Naive thymus-derived CD4-positive, alpha-beta T cell (primary cell): Measurements from ENCODE around the gene VAT1L. TPM values are rescaled to one million over a fixed set of nuclear protein-coding genes. Genes with fewer than 3 reads are reported as not detected.

ENCODE experiments used
- ATAC-seq: fragments of 150-1000 bp; cut with Tn5 transposase; 2 replicates; pipeline ENCODE4 v1.10.0; 2021; ENCODE audit warnings: mild to moderate bottlenecking, moderate library complexity
- CTCF ChIA-PET: fragments of 350-600 bp; sonication (Branson Sonifier 250); formaldehyde crosslinking; loops from one replicate; lab custom pipeline; 2021; ENCODE audit warnings: antibody characterized with exemption; lab: Charles Lee
- POLR2A ChIA-PET: fragments of 350-600 bp; sonication (Branson Sonifier 250); formaldehyde crosslinking; loops from one replicate; lab custom pipeline; 2021; ENCODE audit warnings: antibody characterized with exemption, inconsistent platforms; lab: Charles Lee
- DNase-seq, 9 donors: peaks; one replicate each; pipeline versions ENCODE4 v3.0.0 to v3.0.0-alpha.2; 2020 to 2022; ENCODE audit warnings: mixed read lengths in 1 of 9
- H3K27ac ChIP-seq: one replicate; pipeline ENCODE4 v1.7.0; 2013; ENCODE audit warnings: mild to moderate bottlenecking, low read depth, low read length, moderate library complexity
- H3K27me3 ChIP-seq, 2 donors: one replicate each; pipeline ENCODE4 v1.7.0; 2013; ENCODE audit warnings: low read length in 2 of 2, mild to moderate bottlenecking in 2 of 2, moderate library complexity in 2 of 2; ENCODE audit not compliant: control insufficient read depth in 2 of 2, insufficient read depth in 2 of 2
- H3K36me3 ChIP-seq, 3 experiments: 1 replicate in 2 of 3; 2 replicates in 1 of 3; pipeline ENCODE4 v1.7.0; 2013; ENCODE audit warnings: low read length in 3 of 3, mild to moderate bottlenecking in 3 of 3, moderate library complexity in 1 of 3; ENCODE audit not compliant: insufficient read depth in 3 of 3, control insufficient read depth in 2 of 3
- H3K4me1 ChIP-seq, 2 donors: one replicate each; pipeline ENCODE4 v1.7.0; 2013; ENCODE audit warnings: low read length in 2 of 2, mild to moderate bottlenecking in 2 of 2, moderate library complexity in 1 of 2; ENCODE audit not compliant: control insufficient read depth in 2 of 2, insufficient read depth in 2 of 2
- H3K4me3 ChIP-seq: 2 replicates; pipeline ENCODE4 v1.7.0; 2013; ENCODE audit warnings: mild to moderate bottlenecking, low read length
- H3K9me3 ChIP-seq, 3 experiments: 1 replicate in 2 of 3; 2 replicates in 1 of 3; pipeline ENCODE4 v1.7.0; 2013; ENCODE audit warnings: low read length in 3 of 3; ENCODE audit not compliant: control insufficient read depth in 2 of 3
- H3K27ac Mint-ChIP-seq, 9 donors: one replicate each; pipeline ENCODE4 v1.8.0; 2020 to 2022; ENCODE audit warnings: mixed read lengths in 9 of 9, mild to moderate bottlenecking in 8 of 9, moderate library complexity in 5 of 9, inconsistent platforms in 2 of 9
- H3K27me3 Mint-ChIP-seq, 5 donors: one replicate each; pipeline ENCODE4 v1.8.0; 2021 to 2022; ENCODE audit warnings: mixed read lengths in 5 of 5, mild to moderate bottlenecking in 1 of 5
- H3K36me3 Mint-ChIP-seq, 5 donors: one replicate each; pipeline ENCODE4 v1.8.0; 2020 to 2022; ENCODE audit warnings: mixed read lengths in 5 of 5, mild to moderate bottlenecking in 3 of 5, inconsistent platforms in 1 of 5
- H3K4me1 Mint-ChIP-seq, 7 donors: one replicate each; pipeline ENCODE4 v1.8.0; 2020 to 2022; ENCODE audit warnings: mixed read lengths in 7 of 7, mild to moderate bottlenecking in 3 of 7, inconsistent platforms in 1 of 7
- H3K4me3 Mint-ChIP-seq, 10 donors: one replicate each; pipeline ENCODE4 v1.8.0; 2020 to 2022; ENCODE audit warnings: mild to moderate bottlenecking in 10 of 10, mixed read lengths in 10 of 10, moderate library complexity in 6 of 10, inconsistent platforms in 2 of 10
- H3K9me3 Mint-ChIP-seq, 11 donors: one replicate each; pipeline ENCODE4 v1.8.0; 2020 to 2022; ENCODE audit warnings: mixed read lengths in 11 of 11, mild to moderate bottlenecking in 4 of 11, inconsistent platforms in 1 of 11, moderate library complexity in 1 of 11
- intact Hi-C, 2 donors: fragments of 100-400 bp; cut with micrococcal nuclease; formaldehyde crosslinking; loops; one replicate each; pipeline ENCODE4 v1.15.1; 2023
- polyA plus RNA-seq, 2 donors: library from polyadenylated mRNA; unstranded; fragments of 300-500 nt; fragmentation: Illumina TruSeq; gene quantifications; one replicate each; pipeline ENCODE4 v1.2.3, GENCODE V29; 2021
- total RNA-seq, 6 experiments: library from RNA in 5 of 6; stranded (reverse) in 5 of 6; gene quantifications; 1 replicate in 5 of 6; 2 replicates in 1 of 6; pipeline ENCODE4 v1.2.3 and lab custom pipeline; 2021 to 2026

The VAT1L gene
- total and polyA plus RNA-seq, 7 experiments from 2014 or later, result not detected

DNA sequence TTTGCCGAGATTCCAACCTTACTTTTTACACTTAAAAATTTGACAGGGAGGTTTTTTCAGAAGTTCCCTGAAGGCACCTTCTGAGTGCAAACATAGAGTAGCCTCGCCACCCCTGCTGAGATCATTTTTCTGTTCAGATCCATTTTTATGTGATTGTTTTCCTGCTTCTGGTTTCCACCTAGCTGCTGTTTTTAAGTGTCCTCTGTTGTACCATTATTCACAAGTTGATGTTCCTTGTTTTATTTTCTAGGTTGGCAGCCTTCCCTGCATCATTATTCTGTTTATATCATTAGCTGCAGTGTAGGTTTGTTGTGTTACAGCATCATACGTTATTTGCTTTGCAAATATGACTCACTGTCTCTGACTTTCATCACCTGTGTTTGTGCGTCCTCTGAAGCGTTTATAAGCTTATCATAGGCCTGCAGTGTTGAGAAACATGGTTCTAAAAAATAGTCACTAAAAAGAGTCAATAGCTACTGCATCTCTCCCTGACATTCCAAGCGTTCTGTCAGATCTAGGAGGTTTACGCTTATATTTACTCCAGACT lies 117.1 kb downstream of the VAT1L start:
- DNase-seq, result no peak
- H3K27ac ChIP-seq, result no peak overlapping the region
- no peaks in the 10 kb centered on the region for H3K4me1 Mint-ChIP-seq
- H3K9me3 Mint-ChIP-seq, result peaks cover 0 to 6% (median 0%) of the 10 kb centered on the region in 11 donors
- POLR2A ChIA-PET, result no interaction called here
- no peaks in the 10 kb centered on the region for H3K27me3 ChIP-seq
- intact Hi-C loops, result no loop called here
- H3K36me3 ChIP-seq, result no peaks in the 10 kb centered on the region
- CTCF ChIA-PET, result no interaction called here
- H3K4me3 ChIP-seq, result no peak overlapping the region
- H3K4me3 Mint-ChIP-seq, result no peak overlapping the region
- H3K27ac Mint-ChIP-seq, result no peak overlapping the region
- no peaks in the 10 kb centered on the region for H3K36me3 Mint-ChIP-seq
- no peaks in the 10 kb centered on the region for H3K4me1 ChIP-seq
- no peaks in the 10 kb centered on the region for H3K9me3 ChIP-seq
- peaks cover 0 to 22% (median 10%) of the 10 kb centered on the region in 5 donors for H3K27me3 Mint-ChIP-seq
- no peak for ATAC-seq

DNA sequence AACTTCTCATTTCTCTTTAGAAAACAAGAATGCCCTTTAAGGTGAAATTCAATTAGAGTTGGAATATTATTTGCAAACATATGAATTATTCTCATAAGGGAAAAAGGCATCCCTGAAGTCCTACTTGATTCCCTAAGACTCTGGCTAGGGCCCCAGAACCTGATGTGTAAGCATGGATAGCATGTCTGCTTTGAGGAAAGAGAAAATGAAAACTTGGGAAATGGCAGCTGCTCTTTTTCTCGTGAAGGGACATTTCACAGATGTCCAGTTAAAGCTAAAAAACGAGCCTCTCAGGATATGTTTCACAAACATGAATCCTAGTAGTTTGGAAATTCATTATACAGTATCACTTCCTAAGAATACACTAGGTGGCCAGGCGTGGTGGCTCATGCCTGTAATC lies 121.7 kb downstream of the VAT1L start:
- no peaks in the 10 kb centered on the region for H3K4me1 ChIP-seq
- ATAC-seq, result no peak
- H3K4me3 ChIP-seq, result no peak overlapping the region
- Mint-ChIP-seq H3K9me3 (peaks cover 0 to 3% (median 0%) of the 10 kb centered on the region in 11 donors), H3K36me3 (no peaks in the 10 kb centered on the region), H3K4me3 (no peak overlapping the region), H3K27ac (no peak overlapping the region), H3K27me3 (peaks cover 0 to 17% (median 13%) of the 10 kb centered on the region in 5 donors), H3K4me1 (no peaks in the 10 kb centered on the region)
- POLR2A ChIA-PET, result no interaction called here
- H3K36me3 ChIP-seq, result no peaks in the 10 kb centered on the region
- no peak overlapping the region for H3K27ac ChIP-seq
- H3K27me3 ChIP-seq, result peaks cover 0 to 3% of the 10 kb centered on the region in 2 donors
- CTCF ChIA-PET, result no interaction called here
- no peaks in the 10 kb centered on the region for H3K9me3 ChIP-seq
- no peak for DNase-seq
- intact Hi-C loops, result no loop called here

DNA sequence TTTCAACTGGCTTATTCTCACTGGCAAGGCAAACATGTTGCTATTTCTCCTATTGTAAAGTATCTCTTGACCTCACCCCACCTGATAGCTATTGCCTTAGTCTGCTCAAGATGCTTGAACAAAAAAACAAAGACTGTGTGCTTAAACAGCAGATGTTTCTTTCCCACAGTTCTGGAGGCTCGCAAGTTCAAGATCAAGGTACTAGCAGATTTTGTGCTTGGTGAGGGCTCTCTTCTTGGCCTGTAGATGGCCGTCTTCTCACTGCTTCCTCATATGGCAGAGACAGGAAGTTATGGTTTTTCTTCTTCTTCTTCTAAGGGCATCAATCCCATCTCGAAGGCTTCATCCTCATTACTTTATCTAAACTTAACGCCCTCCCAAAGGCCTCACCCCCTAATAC lies 124.3 kb downstream of the VAT1L start:
- DNase-seq (no peak), ATAC-seq (no peak)
- no peaks in the 10 kb centered on the region for H3K36me3 Mint-ChIP-seq
- peaks cover 0 to 5% (median 1%) of the 10 kb centered on the region in 5 donors for H3K27me3 Mint-ChIP-seq
- no peaks in the 10 kb centered on the region for H3K9me3 ChIP-seq
- H3K27ac ChIP-seq, result no peak overlapping the region
- H3K36me3 ChIP-seq, result no peaks in the 10 kb centered on the region
- no peak overlapping the region for H3K27ac Mint-ChIP-seq
- no peaks in the 10 kb centered on the region for H3K4me1 ChIP-seq
- intact Hi-C loops, result no loop called here
- no peak overlapping the region for H3K4me3 ChIP-seq
- CTCF ChIA-PET, result no interaction called here
- H3K27me3 ChIP-seq, result peaks cover 0 to 3% of the 10 kb centered on the region in 2 donors
- POLR2A ChIA-PET, result no interaction called here
- no peak overlapping the region for H3K4me3 Mint-ChIP-seq
- peaks cover 0 to 3% (median 0%) of the 10 kb centered on the region in 11 donors for H3K9me3 Mint-ChIP-seq
- no peaks in the 10 kb centered on the region for H3K4me1 Mint-ChIP-seq

DNA sequence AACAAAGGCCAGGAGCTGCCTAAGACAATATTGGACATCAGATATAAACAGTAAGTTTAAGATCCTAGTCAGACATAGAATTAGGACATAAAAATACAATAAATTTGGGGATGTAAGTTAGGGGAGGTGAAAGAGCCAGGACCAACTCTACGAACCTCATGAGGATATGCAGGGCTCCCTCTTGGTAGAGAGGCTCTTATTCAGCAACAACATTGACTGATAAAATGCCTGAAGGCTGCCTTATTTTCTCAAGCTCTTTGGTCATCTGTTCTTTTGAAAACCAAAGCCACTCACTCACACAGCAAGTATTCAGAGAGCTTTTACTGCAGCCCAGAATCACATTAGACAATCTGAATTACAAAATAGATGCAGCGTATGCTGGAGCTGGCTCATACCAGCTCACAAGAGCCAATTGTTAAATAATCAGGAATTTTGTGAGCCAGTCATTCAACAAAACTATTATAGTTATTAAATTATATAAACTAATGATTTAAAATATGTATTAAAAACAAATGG lies 125.4 kb downstream of the VAT1L start:
- CTCF ChIA-PET, result no interaction called here
- H3K9me3 ChIP-seq, result no peaks in the 10 kb centered on the region
- H3K4me3 ChIP-seq, result no peak overlapping the region
- Mint-ChIP-seq H3K9me3 (peaks cover 0 to 3% (median 0%) of the 10 kb centered on the region in 11 donors), H3K36me3 (no peaks in the 10 kb centered on the region), H3K27me3 (peaks cover 0 to 5% (median 3%) of the 10 kb centered on the region in 5 donors), H3K4me1 (no peaks in the 10 kb centered on the region), H3K27ac (no peak overlapping the region), H3K4me3 (no peak overlapping the region)
- no peak overlapping the region for H3K27ac ChIP-seq
- no peak for ATAC-seq
- H3K36me3 ChIP-seq, result no peaks in the 10 kb centered on the region
- peaks cover 0 to 3% of the 10 kb centered on the region in 2 donors for H3K27me3 ChIP-seq
- intact Hi-C loops, result no loop called here
- no peaks in the 10 kb centered on the region for H3K4me1 ChIP-seq
- POLR2A ChIA-PET, result interaction anchor here (0.7 kb wide), 1 partner anchor 28 kb away, joined by 3 read pairs; no protein-coding TSS in a partner anchor
- no peak for DNase-seq

DNA sequence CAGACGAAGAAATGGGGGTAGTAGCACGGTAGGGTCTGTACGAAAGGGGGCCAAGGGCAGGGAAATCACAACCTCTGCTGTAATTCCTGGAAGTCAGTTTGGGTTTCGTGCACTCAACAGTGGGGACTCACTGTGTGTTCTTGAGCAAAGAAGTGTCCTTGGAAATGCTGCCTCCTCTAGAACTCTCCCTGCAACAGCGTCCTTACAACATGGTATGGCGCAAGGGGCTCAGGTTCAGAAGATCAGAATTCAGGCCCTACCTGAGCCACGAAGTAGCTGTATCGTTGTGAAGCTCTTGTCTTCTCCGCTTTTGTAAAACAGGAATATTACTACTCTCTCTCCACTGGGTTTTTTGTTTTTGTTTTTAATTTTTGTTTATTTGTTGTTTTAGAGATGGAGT lies 127.7 kb downstream of the VAT1L start:
- Mint-ChIP-seq H3K4me1 (no peaks in the 10 kb centered on the region), H3K27me3 (peaks cover 0 to 5% (median 4%) of the 10 kb centered on the region in 5 donors), H3K36me3 (no peaks in the 10 kb centered on the region), H3K9me3 (peaks cover 0 to 3% (median 0%) of the 10 kb centered on the region in 11 donors), H3K4me3 (no peak overlapping the region), H3K27ac (no peak overlapping the region)
- POLR2A ChIA-PET, result no interaction called here
- Histone ChIP-seq H3K4me1 (no peaks in the 10 kb centered on the region), H3K4me3 (no peak overlapping the region), H3K36me3 (no peaks in the 10 kb centered on the region), H3K27ac (no peak overlapping the region), H3K9me3 (no peaks in the 10 kb centered on the region), H3K27me3 (peaks cover 0 to 3% of the 10 kb centered on the region in 2 donors)
- ATAC-seq, result no peak
- DNase-seq, result no peak
- CTCF ChIA-PET, result interaction anchor here (0.6 kb wide), 1 partner anchor 984 kb away, joined by 4 read pairs; no protein-coding TSS in a partner anchor
- intact Hi-C loops, result no loop called here

DNA sequence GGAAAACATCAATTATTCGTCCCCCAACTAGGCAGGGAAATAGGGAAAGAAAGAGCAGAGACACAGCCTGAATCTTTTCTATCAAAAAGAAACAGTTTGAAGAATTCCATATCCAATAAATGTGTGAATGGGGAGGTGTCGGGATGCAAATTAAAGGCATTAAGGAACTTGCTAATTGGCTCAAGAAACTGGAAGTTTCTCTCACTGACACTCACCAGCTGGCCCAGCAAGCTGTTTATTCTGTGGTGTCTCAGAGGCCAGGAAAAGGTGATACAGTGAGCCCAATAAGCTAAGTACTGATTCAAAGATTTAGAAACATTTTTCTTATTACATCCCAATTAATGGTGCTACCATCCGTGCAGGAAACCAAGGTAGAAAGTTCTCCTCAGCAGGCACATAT lies 129.6 kb downstream of the VAT1L start:
- H3K4me1 ChIP-seq, result no peaks in the 10 kb centered on the region
- peaks cover 0 to 10% (median 4%) of the 10 kb centered on the region in 5 donors for H3K27me3 Mint-ChIP-seq
- DNase-seq (no peak), ATAC-seq (no peak)
- H3K27ac Mint-ChIP-seq, result no peak overlapping the region
- no peak overlapping the region for H3K27ac ChIP-seq
- H3K4me3 Mint-ChIP-seq, result no peak overlapping the region
- H3K36me3 ChIP-seq, result no peaks in the 10 kb centered on the region
- H3K4me1 Mint-ChIP-seq, result no peaks in the 10 kb centered on the region
- no peaks in the 10 kb centered on the region for H3K36me3 Mint-ChIP-seq
- H3K4me3 ChIP-seq, result no peak overlapping the region
- H3K9me3 Mint-ChIP-seq, result no peaks in the 10 kb centered on the region
- peaks cover 0 to 3% of the 10 kb centered on the region in 2 donors for H3K27me3 ChIP-seq
- CTCF ChIA-PET, result no interaction called here
- intact Hi-C loops, result no loop called here
- H3K9me3 ChIP-seq, result no peaks in the 10 kb centered on the region
- POLR2A ChIA-PET, result no interaction called here
